Cardiac muscle cell (in vitro differentiated cells and primary cell): ENCODE results near the gene JAKMIP2. TPM values are rescaled to one million over a fixed set of nuclear protein-coding genes. Genes with fewer than 3 reads are reported as not detected.

Experiments used
- DNase-seq, 2 donors: peaks; one replicate each; pipeline versions ENCODE4 v3.0.0 to v3.0.0-alpha.2; 2010 to 2017; ENCODE audit warnings: low read depth in 1 of 2, low spot score in 1 of 2
- H3K27ac ChIP-seq: fragments of 200-600 bp; sonication (generic); 2 replicates; pipeline ENCODE4 v1.5.1; 2016
- H3K27me3 ChIP-seq: fragments of 200-600 bp; sonication (generic); 2 replicates; pipeline ENCODE4 v1.6.0; 2016; ENCODE audit warnings: control low read depth
- H3K36me3 ChIP-seq: fragments of 200-600 bp; sonication (generic); 2 replicates; pipeline ENCODE4 v1.5.1; 2016; ENCODE audit warnings: control low read depth
- H3K4me1 ChIP-seq: fragments of 200-600 bp; sonication (generic); 2 replicates; pipeline ENCODE4 v1.8.1; 2017; ENCODE audit warnings: low read depth, mild to moderate bottlenecking, mixed run types
- H3K4me3 ChIP-seq: fragments of 200-600 bp; sonication (generic); 2 replicates; pipeline ENCODE4 v1.5.1; 2016; ENCODE audit warnings: mild to moderate bottlenecking
- H3K9me3 ChIP-seq: fragments of 200-600 bp; sonication (generic); 2 replicates; pipeline ENCODE4 v1.5.1; 2017; ENCODE audit warnings: low read depth, mild to moderate bottlenecking, control low read depth
- polyA plus RNA-seq: library from polyadenylated mRNA; unstranded; fragments of >200 nt; fragmentation: Nextera tagmentation; extraction: Ambion mirVana; gene quantifications from 2 replicates; pipeline ENCODE4 v1.2.1, GENCODE V29; 2016
- total RNA-seq: library from RNA; depleted of rRNA; stranded (reverse); fragments of >200 nt; gene quantifications from 2 replicates; pipeline ENCODE4 v1.2.3, GENCODE V29; 2016
- TF ChIP-seq, protein P1 (sequence below): IDR thresholded peaks from 2 replicates; pipeline ENCODE4 v1.5.1; 2012; ENCODE audit warnings: low read depth, mild to moderate bottlenecking, low read length

The JAKMIP2 gene
- total and polyA plus RNA-seq, 2 experiments from 2014 or later = 14.5 to 15.9 TPM

DNA sequence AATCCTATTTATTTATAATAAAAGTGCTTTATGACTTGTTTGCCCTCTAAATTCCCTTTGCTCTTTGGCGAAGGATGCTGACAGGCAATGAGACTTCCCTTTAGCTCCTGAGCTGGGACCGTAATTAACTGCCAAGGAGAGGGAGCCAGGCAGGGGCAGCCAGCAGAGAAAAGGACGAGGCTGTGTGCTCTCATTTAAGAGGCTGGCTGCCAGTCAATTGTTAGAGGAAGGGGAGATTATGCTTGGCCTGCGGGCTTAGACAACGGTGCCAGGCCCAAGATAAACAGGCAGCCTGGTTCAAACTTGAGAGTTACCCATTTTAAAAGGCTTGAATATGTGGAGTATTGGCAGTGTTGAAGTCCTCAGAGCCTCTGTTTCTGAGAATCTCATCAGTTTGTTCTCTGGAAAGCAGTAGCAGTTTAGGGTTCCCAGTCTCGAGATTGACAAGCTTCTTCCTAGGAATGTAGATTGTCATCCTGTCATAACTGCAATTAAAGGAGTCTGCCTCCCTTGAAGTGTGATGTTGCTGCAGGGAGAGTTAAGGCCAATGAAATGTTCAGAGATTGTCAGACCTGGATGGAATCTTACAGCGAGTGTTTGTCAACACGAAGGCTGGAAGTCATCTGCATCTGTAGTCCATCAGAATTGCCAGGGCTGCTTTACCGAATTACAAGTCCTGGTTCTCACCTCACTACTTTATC, 113.2 kb downstream of the JAKMIP2 start:
- Histone ChIP-seq H3K9me3 (no peaks in the 10 kb centered on the region), H3K27me3 (no peaks in the 10 kb centered on the region), H3K4me3 (no peak overlapping the region), H3K36me3 (no peaks in the 10 kb centered on the region), H3K4me1 (no peaks in the 10 kb centered on the region), H3K27ac (no peak overlapping the region)
- DNase-seq = no peak
- TF ChIP-seq, protein P1, sequence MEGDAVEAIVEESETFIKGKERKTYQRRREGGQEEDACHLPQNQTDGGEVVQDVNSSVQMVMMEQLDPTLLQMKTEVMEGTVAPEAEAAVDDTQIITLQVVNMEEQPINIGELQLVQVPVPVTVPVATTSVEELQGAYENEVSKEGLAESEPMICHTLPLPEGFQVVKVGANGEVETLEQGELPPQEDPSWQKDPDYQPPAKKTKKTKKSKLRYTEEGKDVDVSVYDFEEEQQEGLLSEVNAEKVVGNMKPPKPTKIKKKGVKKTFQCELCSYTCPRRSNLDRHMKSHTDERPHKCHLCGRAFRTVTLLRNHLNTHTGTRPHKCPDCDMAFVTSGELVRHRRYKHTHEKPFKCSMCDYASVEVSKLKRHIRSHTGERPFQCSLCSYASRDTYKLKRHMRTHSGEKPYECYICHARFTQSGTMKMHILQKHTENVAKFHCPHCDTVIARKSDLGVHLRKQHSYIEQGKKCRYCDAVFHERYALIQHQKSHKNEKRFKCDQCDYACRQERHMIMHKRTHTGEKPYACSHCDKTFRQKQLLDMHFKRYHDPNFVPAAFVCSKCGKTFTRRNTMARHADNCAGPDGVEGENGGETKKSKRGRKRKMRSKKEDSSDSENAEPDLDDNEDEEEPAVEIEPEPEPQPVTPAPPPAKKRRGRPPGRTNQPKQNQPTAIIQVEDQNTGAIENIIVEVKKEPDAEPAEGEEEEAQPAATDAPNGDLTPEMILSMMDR = no peak

- no peaks in the 10 kb centered on the region for H3K9me3 ChIP-seq
- no peak for DNase-seq
- no peak overlapping the region for H3K27ac ChIP-seq
- TF ChIP-seq, protein P1 = no peak
- H3K36me3 ChIP-seq = no peaks in the 10 kb centered on the region
- no peaks in the 10 kb centered on the region for H3K27me3 ChIP-seq
- no peaks in the 10 kb centered on the region for H3K4me1 ChIP-seq
- H3K4me3 ChIP-seq = no peak overlapping the region
These were observed 114.1 kb downstream of the JAKMIP2 start for GRCh38 chr5:147668385-147668784.

- no peak overlapping the region for H3K27ac ChIP-seq
- no peaks in the 10 kb centered on the region for H3K4me1 ChIP-seq
- TF ChIP-seq, protein P1 = no peak
- no peak overlapping the region for H3K4me3 ChIP-seq
- no peaks in the 10 kb centered on the region for H3K36me3 ChIP-seq
- DNase-seq = no peak
- H3K9me3 ChIP-seq = no peaks in the 10 kb centered on the region
- no peaks in the 10 kb centered on the region for H3K27me3 ChIP-seq
These were observed 115.2 kb downstream of the JAKMIP2 start for GRCh38 chr5:147667363-147667762.

GRCh38 chr5:147666419-147666818, 116.1 kb downstream of the JAKMIP2 start:
- Histone ChIP-seq H3K9me3 (no peaks in the 10 kb centered on the region), H3K4me1 (no peaks in the 10 kb centered on the region), H3K27me3 (no peaks in the 10 kb centered on the region), H3K4me3 (no peak overlapping the region), H3K27ac (no peak overlapping the region), H3K36me3 (no peaks in the 10 kb centered on the region)
- TF ChIP-seq, protein P1 = no peak
- no peak for DNase-seq

- Histone ChIP-seq H3K36me3 (no peaks in the 10 kb centered on the region), H3K4me3 (no peak overlapping the region), H3K4me1 (peaks cover 4% of the 10 kb centered on the region), H3K9me3 (no peaks in the 10 kb centered on the region), H3K27ac (no peak overlapping the region), H3K27me3 (no peaks in the 10 kb centered on the region)
- DNase-seq = peak in 1 of 2 donors; percentile 49
- TF ChIP-seq, protein P1 = no peak
These were observed 121.0 kb downstream of the JAKMIP2 start for GRCh38 chr5:147661541-147661940.
